RWPE2 (cell line): Measurements from ENCODE around the gene SUFU.

Experiments
- ATAC-seq: fragments of 200-7000 bp; cut with Tn5 transposase; 3 replicates; pipeline ENCODE4 v1.9.1; 2021; ENCODE audit warnings: low read depth
- DNase-seq: peaks from one replicate; pipeline ENCODE4 v3.0.0-alpha.2; 2020; ENCODE audit warnings: low spot score
- H3K27ac ChIP-seq: fragments of 450-650 bp; 2 replicates; pipeline ENCODE4 v1.5.1; 2017; ENCODE audit warnings: mild to moderate bottlenecking; ENCODE audit not compliant: poor library complexity, severe bottlenecking
- H3K27me3 ChIP-seq: fragments of 250-450 bp; sonication (Bioruptor Pico); 2 replicates; pipeline ENCODE4 v1.5.1; 2021; ENCODE audit warnings: mild to moderate bottlenecking, moderate library complexity; ENCODE audit not compliant: insufficient read depth, poor library complexity, severe bottlenecking
- H3K36me3 ChIP-seq: fragments of 250-450 bp; sonication (Bioruptor Pico); 2 replicates; pipeline ENCODE4 v1.5.1; 2020; ENCODE audit warnings: low read depth, mild to moderate bottlenecking, moderate library complexity
- H3K4me1 ChIP-seq: fragments of 250-450 bp; sonication (Bioruptor Pico); 2 replicates; pipeline ENCODE4 v1.5.1; 2021; ENCODE audit warnings: mild to moderate bottlenecking, moderate library complexity; ENCODE audit not compliant: insufficient read depth, poor library complexity, severe bottlenecking
- H3K4me3 ChIP-seq: fragments of 250-450 bp; sonication (Bioruptor Pico); 2 replicates; pipeline ENCODE4 v1.5.1; 2021; ENCODE audit warnings: mild to moderate bottlenecking, moderate library complexity; ENCODE audit not compliant: severe bottlenecking
- H3K9me3 ChIP-seq: fragments of 250-450 bp; sonication (Bioruptor Pico); 2 replicates; pipeline ENCODE4 v1.5.1; 2021; ENCODE audit warnings: mild to moderate bottlenecking, moderate library complexity; ENCODE audit not compliant: severe bottlenecking
- CTCF ChIP-seq: fragments of 450-650 bp; IDR thresholded peaks from one replicate; pipeline ENCODE4 v1.5.1; 2017; ENCODE audit warnings: mild to moderate bottlenecking, moderate library complexity; ENCODE audit not compliant: poor library complexity, severe bottlenecking

Gene SUFU

GRCh38 chr10:102467318-102467717 lies 36.5 kb upstream of the SUFU start:
- H3K4me1 ChIP-seq, result no peaks in the 10 kb centered on the region
- H3K4me3 ChIP-seq, result no peak overlapping the region
- no peak for ATAC-seq
- no peaks in the 10 kb centered on the region for H3K36me3 ChIP-seq
- H3K9me3 ChIP-seq, result no peaks in the 10 kb centered on the region
- DNase-seq, result no peak
- H3K27ac ChIP-seq, result no peak overlapping the region
- no peaks in the 10 kb centered on the region for H3K27me3 ChIP-seq
- no peak for TF ChIP-seq CTCF

GRCh38 chr10:102467971-102468438 lies 35.8 kb upstream of the SUFU start:
- Histone ChIP-seq H3K27ac (no peak overlapping the region), H3K36me3 (no peaks in the 10 kb centered on the region), H3K4me3 (no peak overlapping the region), H3K4me1 (no peaks in the 10 kb centered on the region), H3K9me3 (no peaks in the 10 kb centered on the region), H3K27me3 (no peaks in the 10 kb centered on the region)
- TF ChIP-seq CTCF, result no peak
- DNase-seq, result no peak
- no peak for ATAC-seq

GRCh38 chr10:102468683-102469082 lies 35.1 kb upstream of the SUFU start:
- Histone ChIP-seq H3K4me3 (no peak overlapping the region), H3K4me1 (no peaks in the 10 kb centered on the region), H3K9me3 (no peaks in the 10 kb centered on the region), H3K27ac (no peak overlapping the region), H3K36me3 (no peaks in the 10 kb centered on the region), H3K27me3 (no peaks in the 10 kb centered on the region)
- no peak for TF ChIP-seq CTCF
- DNase-seq (no peak), ATAC-seq (no peak)

GRCh38 chr10:102470579-102471546 lies 32.9 kb upstream of the SUFU start:
- no peak for TF ChIP-seq CTCF
- Histone ChIP-seq H3K4me3 (no peak overlapping the region), H3K27ac (no peak overlapping the region), H3K27me3 (no peaks in the 10 kb centered on the region), H3K36me3 (no peaks in the 10 kb centered on the region; the same call in 1 of the 2 replicates), H3K4me1 (no peaks in the 10 kb centered on the region), H3K9me3 (no peaks in the 10 kb centered on the region)
- ATAC-seq, result no peak
- no peak for DNase-seq
